GM23338 (cell line): Measurements from ENCODE around the gene STIM1. TPM values are rescaled to one million over a fixed set of nuclear protein-coding genes. Genes with fewer than 3 reads are reported as not detected.

Experiments
- ATAC-seq: fragments of 200-7000 bp; cut with Tn5 transposase; 3 replicates; pipeline ENCODE4 v1.9.1; 2020
- DNase-seq: peaks from one replicate; pipeline ENCODE4 v3.0.0-alpha.2; 2015; ENCODE audit warnings: low spot score
- H2AFZ ChIP-seq: fragments of 200-600 bp; sonication (generic); 2 replicates; pipeline ENCODE4 v1.8.0; 2016; ENCODE audit warnings: antibody characterized with exemption, mild to moderate bottlenecking, moderate library complexity
- H3F3A ChIP-seq: fragments of 200-600 bp; sonication (generic); replicated peaks from 2 replicates; pipeline ENCODE4 v1.8.0; 2017; ENCODE audit warnings: antibody characterized with exemption, mixed run types, low read depth
- H3K27ac ChIP-seq: fragments of 200-600 bp; sonication (generic); 2 replicates; pipeline ENCODE4 v1.6.1; 2016; ENCODE audit warnings: low read depth
- H3K27me3 ChIP-seq: fragments of 200-600 bp; sonication (generic); 2 replicates; pipeline ENCODE4 v1.8.0; 2016; ENCODE audit warnings: mild to moderate bottlenecking, mixed run types, moderate library complexity; ENCODE audit not compliant: insufficient read depth
- H3K36me3 ChIP-seq: fragments of 200-600 bp; sonication (generic); 2 replicates; pipeline ENCODE4 v1.8.0; 2016; ENCODE audit warnings: mild to moderate bottlenecking; ENCODE audit not compliant: insufficient read depth
- H3K4me1 ChIP-seq: fragments of 200-600 bp; sonication (generic); 2 replicates; pipeline ENCODE4 v1.8.0; 2016; ENCODE audit warnings: mild to moderate bottlenecking, moderate library complexity; ENCODE audit not compliant: insufficient read depth
- H3K4me2 ChIP-seq: fragments of 200-600 bp; sonication (generic); 2 replicates; pipeline ENCODE4 v1.7.1; 2017; ENCODE audit warnings: mixed run types
- H3K4me3 ChIP-seq: fragments of 200-600 bp; sonication (generic); 2 replicates; pipeline ENCODE4 v1.6.1; 2016; ENCODE audit warnings: mixed run types
- H3K79me2 ChIP-seq: fragments of 200-600 bp; sonication (generic); replicated peaks from 2 replicates; pipeline ENCODE4 v1.8.0; 2017; ENCODE audit warnings: mild to moderate bottlenecking; ENCODE audit not compliant: insufficient read depth
- H3K9me2 ChIP-seq: fragments of 200-600 bp; sonication (generic); 2 replicates; pipeline ENCODE4 v1.8.0; 2017; ENCODE audit not compliant: insufficient read depth
- H4K20me1 ChIP-seq: fragments of 200-600 bp; sonication (generic); replicated peaks from 2 replicates; pipeline ENCODE4 v1.8.0; 2017; ENCODE audit warnings: mild to moderate bottlenecking; ENCODE audit not compliant: insufficient read depth
- H3K27ac Mint-ChIP-seq: 2 replicates; pipeline ENCODE4 v1.8.0; 2020; ENCODE audit warnings: inconsistent platforms, mild to moderate bottlenecking, moderate library complexity, mixed read lengths
- H3K27me3 Mint-ChIP-seq: 3 replicates; pipeline ENCODE4 v1.8.0; 2022; ENCODE audit warnings: low read depth, mild to moderate bottlenecking, moderate library complexity, mixed read lengths, inconsistent platforms; ENCODE audit not compliant: insufficient read depth, poor library complexity
- H3K36me3 Mint-ChIP-seq: 3 replicates; pipeline ENCODE4 v1.8.0; 2021; ENCODE audit warnings: low read depth, mild to moderate bottlenecking, inconsistent platforms, moderate library complexity, mixed read lengths
- H3K4me1 Mint-ChIP-seq: 3 replicates; pipeline ENCODE4 v1.8.0; 2020; ENCODE audit warnings: mild to moderate bottlenecking, inconsistent platforms, mixed read lengths
- H3K4me3 Mint-ChIP-seq: 3 replicates; pipeline ENCODE4 v1.8.0; 2021; ENCODE audit warnings: moderate library complexity, mild to moderate bottlenecking, inconsistent platforms, mixed read lengths
- H3K9me3 Mint-ChIP-seq: 3 replicates; pipeline ENCODE4 v1.8.0; 2020; ENCODE audit warnings: moderate library complexity, mild to moderate bottlenecking, inconsistent platforms, mixed read lengths
- CREB1 ChIP-seq: fragments of 250-450 bp; sonication (Bioruptor Pico); IDR thresholded peaks from 2 replicates; pipeline ENCODE4 v1.5.0; 2020; ENCODE audit warnings: low read depth, mild to moderate bottlenecking, moderate library complexity
- EZH2phosphoT487 ChIP-seq: fragments of 200-600 bp; sonication (generic); IDR thresholded peaks from one replicate; pipeline ENCODE4 v1.8.1; 2018; ENCODE audit warnings: antibody characterized with exemption; ENCODE audit not compliant: unreplicated experiment
- NANOG ChIP-seq: IDR thresholded peaks from 2 replicates; pipeline ENCODE4 v1.6.1; 2016; ENCODE audit warnings: antibody characterized with exemption, borderline replicate concordance
- ZNF114 ChIP-seq: fragments of 250-450 bp; sonication (Bioruptor Pico); IDR thresholded peaks from 2 replicates; pipeline ENCODE4 v1.5.0; 2020; ENCODE audit warnings: mild to moderate bottlenecking, moderate library complexity
- polyA plus RNA-seq: library from polyadenylated mRNA; unstranded; fragments of >200 nt; fragmentation: Nextera tagmentation; extraction: Ambion mirVana; gene quantifications from 2 replicates; pipeline ENCODE4 v1.2.1, GENCODE V29; 2016
- total RNA-seq: library from RNA; depleted of rRNA; stranded (reverse); fragments of >200 nt; shearing (Covaris generic); gene quantifications from 2 replicates; pipeline ENCODE4 v1.2.3, GENCODE V29; 2014
- TF ChIP-seq, protein P1 (sequence below): IDR thresholded peaks from one replicate; pipeline ENCODE4 v1.6.1; 2018; ENCODE audit warnings: antibody characterized with exemption; ENCODE audit not compliant: unreplicated experiment
- TF ChIP-seq, protein P2 (sequence below): fragments of 250-450 bp; sonication (Bioruptor Pico); IDR thresholded peaks from 2 replicates; pipeline ENCODE4 v1.5.0; 2020; ENCODE audit warnings: mild to moderate bottlenecking, moderate library complexity

The STIM1 gene
- total and polyA plus RNA-seq, 2 experiments from 2014 or later = 3.5 to 14.0 TPM

DNA sequence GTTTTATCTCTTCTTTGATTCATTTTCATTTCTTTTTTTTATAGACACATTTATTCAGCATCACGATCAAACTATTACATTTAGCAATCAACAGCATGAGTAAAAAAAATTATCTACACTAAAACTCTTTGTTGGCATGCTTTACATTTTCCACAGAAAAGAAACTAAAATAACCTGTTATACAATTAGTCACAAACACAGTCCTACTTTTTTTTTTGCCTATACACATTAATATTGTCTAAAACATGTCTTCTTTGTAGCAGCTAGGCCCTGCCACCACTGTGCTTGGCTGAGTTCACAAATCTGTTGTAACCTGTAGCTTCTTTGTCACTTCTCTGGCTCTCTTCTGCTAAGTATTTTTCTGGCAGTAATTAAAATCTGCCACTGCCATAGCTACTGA, 117.0 kb downstream of the STIM1 start (continued):
- TF ChIP-seq, protein P1, sequence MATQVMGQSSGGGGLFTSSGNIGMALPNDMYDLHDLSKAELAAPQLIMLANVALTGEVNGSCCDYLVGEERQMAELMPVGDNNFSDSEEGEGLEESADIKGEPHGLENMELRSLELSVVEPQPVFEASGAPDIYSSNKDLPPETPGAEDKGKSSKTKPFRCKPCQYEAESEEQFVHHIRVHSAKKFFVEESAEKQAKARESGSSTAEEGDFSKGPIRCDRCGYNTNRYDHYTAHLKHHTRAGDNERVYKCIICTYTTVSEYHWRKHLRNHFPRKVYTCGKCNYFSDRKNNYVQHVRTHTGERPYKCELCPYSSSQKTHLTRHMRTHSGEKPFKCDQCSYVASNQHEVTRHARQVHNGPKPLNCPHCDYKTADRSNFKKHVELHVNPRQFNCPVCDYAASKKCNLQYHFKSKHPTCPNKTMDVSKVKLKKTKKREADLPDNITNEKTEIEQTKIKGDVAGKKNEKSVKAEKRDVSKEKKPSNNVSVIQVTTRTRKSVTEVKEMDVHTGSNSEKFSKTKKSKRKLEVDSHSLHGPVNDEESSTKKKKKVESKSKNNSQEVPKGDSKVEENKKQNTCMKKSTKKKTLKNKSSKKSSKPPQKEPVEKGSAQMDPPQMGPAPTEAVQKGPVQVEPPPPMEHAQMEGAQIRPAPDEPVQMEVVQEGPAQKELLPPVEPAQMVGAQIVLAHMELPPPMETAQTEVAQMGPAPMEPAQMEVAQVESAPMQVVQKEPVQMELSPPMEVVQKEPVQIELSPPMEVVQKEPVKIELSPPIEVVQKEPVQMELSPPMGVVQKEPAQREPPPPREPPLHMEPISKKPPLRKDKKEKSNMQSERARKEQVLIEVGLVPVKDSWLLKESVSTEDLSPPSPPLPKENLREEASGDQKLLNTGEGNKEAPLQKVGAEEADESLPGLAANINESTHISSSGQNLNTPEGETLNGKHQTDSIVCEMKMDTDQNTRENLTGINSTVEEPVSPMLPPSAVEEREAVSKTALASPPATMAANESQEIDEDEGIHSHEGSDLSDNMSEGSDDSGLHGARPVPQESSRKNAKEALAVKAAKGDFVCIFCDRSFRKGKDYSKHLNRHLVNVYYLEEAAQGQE = no peak
- TF ChIP-seq, protein P2, sequence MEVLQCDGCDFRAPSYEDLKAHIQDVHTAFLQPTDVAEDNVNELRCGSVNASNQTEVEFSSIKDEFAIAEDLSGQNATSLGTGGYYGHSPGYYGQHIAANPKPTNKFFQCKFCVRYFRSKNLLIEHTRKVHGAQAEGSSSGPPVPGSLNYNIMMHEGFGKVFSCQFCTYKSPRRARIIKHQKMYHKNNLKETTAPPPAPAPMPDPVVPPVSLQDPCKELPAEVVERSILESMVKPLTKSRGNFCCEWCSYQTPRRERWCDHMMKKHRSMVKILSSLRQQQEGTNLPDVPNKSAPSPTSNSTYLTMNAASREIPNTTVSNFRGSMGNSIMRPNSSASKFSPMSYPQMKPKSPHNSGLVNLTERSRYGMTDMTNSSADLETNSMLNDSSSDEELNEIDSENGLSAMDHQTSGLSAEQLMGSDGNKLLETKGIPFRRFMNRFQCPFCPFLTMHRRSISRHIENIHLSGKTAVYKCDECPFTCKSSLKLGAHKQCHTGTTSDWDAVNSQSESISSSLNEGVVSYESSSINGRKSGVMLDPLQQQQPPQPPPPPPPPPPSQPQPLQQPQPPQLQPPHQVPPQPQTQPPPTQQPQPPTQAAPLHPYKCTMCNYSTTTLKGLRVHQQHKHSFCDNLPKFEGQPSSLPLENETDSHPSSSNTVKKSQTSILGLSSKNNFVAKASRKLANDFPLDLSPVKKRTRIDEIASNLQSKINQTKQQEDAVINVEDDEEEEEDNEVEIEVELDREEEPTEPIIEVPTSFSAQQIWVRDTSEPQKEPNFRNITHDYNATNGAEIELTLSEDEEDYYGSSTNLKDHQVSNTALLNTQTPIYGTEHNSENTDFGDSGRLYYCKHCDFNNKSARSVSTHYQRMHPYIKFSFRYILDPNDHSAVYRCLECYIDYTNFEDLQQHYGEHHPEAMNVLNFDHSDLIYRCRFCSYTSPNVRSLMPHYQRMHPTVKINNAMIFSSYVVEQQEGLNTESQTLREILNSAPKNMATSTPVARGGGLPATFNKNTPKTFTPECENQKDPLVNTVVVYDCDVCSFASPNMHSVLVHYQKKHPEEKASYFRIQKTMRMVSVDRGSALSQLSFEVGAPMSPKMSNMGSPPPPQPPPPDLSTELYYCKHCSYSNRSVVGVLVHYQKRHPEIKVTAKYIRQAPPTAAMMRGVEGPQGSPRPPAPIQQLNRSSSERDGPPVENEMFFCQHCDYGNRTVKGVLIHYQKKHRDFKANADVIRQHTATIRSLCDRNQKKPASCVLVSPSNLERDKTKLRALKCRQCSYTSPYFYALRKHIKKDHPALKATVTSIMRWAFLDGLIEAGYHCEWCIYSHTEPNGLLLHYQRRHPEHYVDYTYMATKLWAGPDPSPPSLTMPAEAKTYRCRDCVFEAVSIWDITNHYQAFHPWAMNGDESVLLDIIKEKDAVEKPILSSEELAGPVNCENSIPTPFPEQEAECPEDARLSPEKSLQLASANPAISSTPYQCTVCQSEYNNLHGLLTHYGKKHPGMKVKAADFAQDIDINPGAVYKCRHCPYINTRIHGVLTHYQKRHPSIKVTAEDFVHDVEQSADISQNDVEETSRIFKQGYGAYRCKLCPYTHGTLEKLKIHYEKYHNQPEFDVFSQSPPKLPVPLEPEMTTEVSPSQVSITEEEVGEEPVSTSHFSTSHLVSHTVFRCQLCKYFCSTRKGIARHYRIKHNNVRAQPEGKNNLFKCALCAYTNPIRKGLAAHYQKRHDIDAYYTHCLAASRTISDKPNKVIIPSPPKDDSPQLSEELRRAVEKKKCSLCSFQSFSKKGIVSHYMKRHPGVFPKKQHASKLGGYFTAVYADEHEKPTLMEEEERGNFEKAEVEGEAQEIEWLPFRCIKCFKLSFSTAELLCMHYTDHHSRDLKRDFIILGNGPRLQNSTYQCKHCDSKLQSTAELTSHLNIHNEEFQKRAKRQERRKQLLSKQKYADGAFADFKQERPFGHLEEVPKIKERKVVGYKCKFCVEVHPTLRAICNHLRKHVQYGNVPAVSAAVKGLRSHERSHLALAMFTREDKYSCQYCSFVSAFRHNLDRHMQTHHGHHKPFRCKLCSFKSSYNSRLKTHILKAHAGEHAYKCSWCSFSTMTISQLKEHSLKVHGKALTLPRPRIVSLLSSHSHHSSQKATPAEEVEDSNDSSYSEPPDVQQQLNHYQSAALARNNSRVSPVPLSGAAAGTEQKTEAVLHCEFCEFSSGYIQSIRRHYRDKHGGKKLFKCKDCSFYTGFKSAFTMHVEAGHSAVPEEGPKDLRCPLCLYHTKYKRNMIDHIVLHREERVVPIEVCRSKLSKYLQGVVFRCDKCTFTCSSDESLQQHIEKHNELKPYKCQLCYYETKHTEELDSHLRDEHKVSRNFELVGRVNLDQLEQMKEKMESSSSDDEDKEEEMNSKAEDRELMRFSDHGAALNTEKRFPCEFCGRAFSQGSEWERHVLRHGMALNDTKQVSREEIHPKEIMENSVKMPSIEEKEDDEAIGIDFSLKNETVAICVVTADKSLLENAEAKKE = no peak

DNA sequence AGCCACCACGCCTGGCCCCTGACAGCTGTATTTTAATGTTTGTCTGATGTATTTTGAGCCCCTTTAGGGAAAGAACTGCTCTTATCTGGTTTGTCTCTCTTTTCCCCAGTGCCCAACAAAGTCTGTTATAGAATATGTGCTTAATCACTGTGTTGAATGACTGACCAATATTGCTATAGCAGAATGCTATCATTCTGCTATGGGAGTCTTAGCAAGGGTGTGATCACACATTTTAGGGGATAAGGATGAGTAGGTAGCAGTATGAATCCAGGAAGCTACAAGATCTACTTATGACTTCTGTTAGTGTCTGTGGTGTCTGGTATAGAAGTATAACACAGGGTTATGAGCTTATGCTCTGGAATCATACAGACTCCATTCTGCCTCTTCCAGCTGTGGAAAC, 121.6 kb downstream of the STIM1 start:
- H3K4me2 ChIP-seq = no peak overlapping the region
- no peaks in the 10 kb centered on the region for H3K9me2 ChIP-seq
- no peaks in the 10 kb centered on the region for H3K79me2 ChIP-seq
- H3K36me3 ChIP-seq = no peaks in the 10 kb centered on the region
- no peaks in the 10 kb centered on the region for H3K27me3 Mint-ChIP-seq
- no peak for ATAC-seq
- H3K4me3 Mint-ChIP-seq = no peak overlapping the region
- H3K27ac ChIP-seq = no peak overlapping the region
- H3K9me3 Mint-ChIP-seq = no peaks in the 10 kb centered on the region
- no peaks in the 10 kb centered on the region for H3K4me1 ChIP-seq
- no peak for DNase-seq
- no peak overlapping the region for H3K4me3 ChIP-seq
- no peaks in the 10 kb centered on the region for H3K36me3 Mint-ChIP-seq
- no peaks in the 10 kb centered on the region for H4K20me1 ChIP-seq
- H2AFZ ChIP-seq = no peak overlapping the region
- TF ChIP-seq CREB1 (CRISPR knock-in tag) (no peak), EZH2phosphoT487 (no peak), ZNF114 (CRISPR knock-in tag) (no peak), NANOG (no peak)
- no peaks in the 10 kb centered on the region for H3K4me1 Mint-ChIP-seq
- no peak overlapping the region for H3K27ac Mint-ChIP-seq
- H3F3A ChIP-seq = no peaks in the 10 kb centered on the region
- no peaks in the 10 kb centered on the region for H3K27me3 ChIP-seq
